Measurements from ENCODE around the gene TTLL5. TPM values are rescaled to one million over a fixed set of nuclear protein-coding genes. Genes with fewer than 3 reads are reported as not detected.

TTLL5 gene
- total RNA-seq, 3 donors from 2014 or later (not counting 1 experiment from before 2014, with no cell fraction given) = 27.1 to 34.3 (median 32.5) TPM

- Histone ChIP-seq H3K4me1 (ENCODE audit: control insufficient read depth, insufficient read depth, low read length) (no peaks in the 10 kb centered on the region), H3K27me3 (ENCODE audit: control insufficient read depth, insufficient read depth, low read length) (no peaks in the 10 kb centered on the region), H3K27ac (ENCODE audit: low read length) (no peak overlapping the region), H3K9me3 (ENCODE audit: control insufficient read depth, insufficient read depth, low read length) (no peaks in the 10 kb centered on the region), H3K36me3 (ENCODE audit: control insufficient read depth, insufficient read depth, low read length) (no peaks in the 10 kb centered on the region), H3K4me3 (ENCODE audit: low read length) (no peak overlapping the region)
- H3K4me3 Mint-ChIP-seq = no peak overlapping the region
- intact Hi-C loops (cut with micrococcal nuclease) = no loop called here
- ATAC-seq (no peak), DNase-seq (no peak)
- no peaks in the 10 kb centered on the region for H3K9me3 Mint-ChIP-seq
- 85% methylated on average over 4 of the region's 4 CpGs for WGBS (ENCODE audit: insufficient coverage)
- no peaks in the 10 kb centered on the region for H3K36me3 Mint-ChIP-seq
- H3K27ac Mint-ChIP-seq = no peak overlapping the region
- TF ChIP-seq CTCF (IDR thresholded peaks at IDR 0.05) = no peak
- H3K27me3 Mint-ChIP-seq (ENCODE audit: low read depth in 2 of 2) = no peaks in the 10 kb centered on the region
- no peaks in the 10 kb centered on the region for H3K4me1 Mint-ChIP-seq
Measured at GRCh38 chr14:75944607-75945241, 283.7 kb downstream of the TTLL5 start.

GRCh38 chr14:75946785-75947184 is 285.7 kb downstream of the TTLL5 start:
- TF ChIP-seq CTCF (IDR thresholded peaks at IDR 0.05) = no peak
- intact Hi-C loops (cut with micrococcal nuclease) = no loop called here
- Histone ChIP-seq H3K36me3 (ENCODE audit: control insufficient read depth, insufficient read depth, low read length) (no peaks in the 10 kb centered on the region), H3K4me1 (ENCODE audit: control insufficient read depth, insufficient read depth, low read length) (no peaks in the 10 kb centered on the region), H3K27ac (ENCODE audit: low read length) (no peak overlapping the region), H3K9me3 (ENCODE audit: control insufficient read depth, insufficient read depth, low read length) (no peaks in the 10 kb centered on the region), H3K27me3 (ENCODE audit: control insufficient read depth, insufficient read depth, low read length) (no peaks in the 10 kb centered on the region), H3K4me3 (ENCODE audit: low read length) (no peak overlapping the region)
- no peaks in the 10 kb centered on the region for H3K36me3 Mint-ChIP-seq
- ATAC-seq (no peak), DNase-seq (no peak)
- WGBS (ENCODE audit: insufficient coverage) = 98% methylated on average over 5 of the region's 5 CpGs
- H3K27me3 Mint-ChIP-seq (ENCODE audit: low read depth in 2 of 2) = no peaks in the 10 kb centered on the region
- no peak overlapping the region for H3K4me3 Mint-ChIP-seq
- no peak overlapping the region for H3K27ac Mint-ChIP-seq
- H3K9me3 Mint-ChIP-seq = no peaks in the 10 kb centered on the region
- H3K4me1 Mint-ChIP-seq = no peaks in the 10 kb centered on the region

- H3K9me3 ChIP-seq (ENCODE audit: control insufficient read depth, insufficient read depth, low read length) = no peaks in the 10 kb centered on the region
- intact Hi-C loops (cut with micrococcal nuclease) = no loop called here
- no peaks in the 10 kb centered on the region for H3K4me1 ChIP-seq (ENCODE audit: control insufficient read depth, insufficient read depth, low read length)
- H3K36me3 Mint-ChIP-seq = no peaks in the 10 kb centered on the region
- no peak overlapping the region for H3K4me3 Mint-ChIP-seq
- no peak overlapping the region for H3K27ac Mint-ChIP-seq
- no peaks in the 10 kb centered on the region for H3K36me3 ChIP-seq (ENCODE audit: control insufficient read depth, insufficient read depth, low read length)
- ATAC-seq (no peak), DNase-seq (no peak)
- no peaks in the 10 kb centered on the region for H3K27me3 Mint-ChIP-seq (ENCODE audit: low read depth in 2 of 2)
- H3K27ac ChIP-seq (ENCODE audit: low read length) = no peak overlapping the region
- no peaks in the 10 kb centered on the region for H3K9me3 Mint-ChIP-seq
- no peaks in the 10 kb centered on the region for H3K27me3 ChIP-seq (ENCODE audit: control insufficient read depth, insufficient read depth, low read length)
- 97% methylated on average over 2 of the region's 3 CpGs for WGBS (ENCODE audit: insufficient coverage)
- TF ChIP-seq CTCF (IDR thresholded peaks at IDR 0.05) = no peak
- no peaks in the 10 kb centered on the region for H3K4me1 Mint-ChIP-seq
- no peak overlapping the region for H3K4me3 ChIP-seq (ENCODE audit: low read length)
Measured at GRCh38 chr14:75952489-75952888, 291.4 kb downstream of the TTLL5 start.

- no peak for TF ChIP-seq CTCF (IDR thresholded peaks at IDR 0.05)
- H3K27ac ChIP-seq (ENCODE audit: low read length) = no peak overlapping the region
- H3K4me3 ChIP-seq (ENCODE audit: low read length) = no peak overlapping the region
- H3K27me3 ChIP-seq (ENCODE audit: control insufficient read depth, insufficient read depth, low read length) = no peaks in the 10 kb centered on the region
- Mint-ChIP-seq H3K27ac (no peak overlapping the region), H3K27me3 (ENCODE audit: low read depth in 2 of 2) (no peaks in the 10 kb centered on the region), H3K9me3 (no peaks in the 10 kb centered on the region), H3K4me1 (no peaks in the 10 kb centered on the region), H3K4me3 (no peak overlapping the region), H3K36me3 (no peaks in the 10 kb centered on the region)
- WGBS (ENCODE audit: insufficient coverage) = 97% methylated on average over 9 of the region's 9 CpGs
- DNase-seq (no peak), ATAC-seq (no peak)
- H3K9me3 ChIP-seq (ENCODE audit: control insufficient read depth, insufficient read depth, low read length) = no peaks in the 10 kb centered on the region
- intact Hi-C loops (cut with micrococcal nuclease) = no loop called here
- no peaks in the 10 kb centered on the region for H3K4me1 ChIP-seq (ENCODE audit: control insufficient read depth, insufficient read depth, low read length)
- no peaks in the 10 kb centered on the region for H3K36me3 ChIP-seq (ENCODE audit: control insufficient read depth, insufficient read depth, low read length)
Measured at GRCh38 chr14:75959031-75959430, 298.0 kb downstream of the TTLL5 start.

Measured in natural killer cell (primary cell).